OCI-LY3 (cell line): ENCODE results near the gene VIPR2.

ENCODE experiments used
- CTCF ChIP-seq: fragments of 200-600, 300-600 bp; sonication (generic); IDR thresholded peaks from 2 replicates; pipeline ENCODE4 v1.5.1; 2014; ENCODE audit warnings: antibody characterized with exemption, low read length, low read depth
- EZH2phosphoT487 ChIP-seq: fragments of 200-600 bp; shearing (Covaris generic); IDR thresholded peaks from 2 replicates; pipeline ENCODE4 v1.6.1; 2018; ENCODE audit warnings: antibody characterized with exemption, mixed run types, low read depth

DNA sequence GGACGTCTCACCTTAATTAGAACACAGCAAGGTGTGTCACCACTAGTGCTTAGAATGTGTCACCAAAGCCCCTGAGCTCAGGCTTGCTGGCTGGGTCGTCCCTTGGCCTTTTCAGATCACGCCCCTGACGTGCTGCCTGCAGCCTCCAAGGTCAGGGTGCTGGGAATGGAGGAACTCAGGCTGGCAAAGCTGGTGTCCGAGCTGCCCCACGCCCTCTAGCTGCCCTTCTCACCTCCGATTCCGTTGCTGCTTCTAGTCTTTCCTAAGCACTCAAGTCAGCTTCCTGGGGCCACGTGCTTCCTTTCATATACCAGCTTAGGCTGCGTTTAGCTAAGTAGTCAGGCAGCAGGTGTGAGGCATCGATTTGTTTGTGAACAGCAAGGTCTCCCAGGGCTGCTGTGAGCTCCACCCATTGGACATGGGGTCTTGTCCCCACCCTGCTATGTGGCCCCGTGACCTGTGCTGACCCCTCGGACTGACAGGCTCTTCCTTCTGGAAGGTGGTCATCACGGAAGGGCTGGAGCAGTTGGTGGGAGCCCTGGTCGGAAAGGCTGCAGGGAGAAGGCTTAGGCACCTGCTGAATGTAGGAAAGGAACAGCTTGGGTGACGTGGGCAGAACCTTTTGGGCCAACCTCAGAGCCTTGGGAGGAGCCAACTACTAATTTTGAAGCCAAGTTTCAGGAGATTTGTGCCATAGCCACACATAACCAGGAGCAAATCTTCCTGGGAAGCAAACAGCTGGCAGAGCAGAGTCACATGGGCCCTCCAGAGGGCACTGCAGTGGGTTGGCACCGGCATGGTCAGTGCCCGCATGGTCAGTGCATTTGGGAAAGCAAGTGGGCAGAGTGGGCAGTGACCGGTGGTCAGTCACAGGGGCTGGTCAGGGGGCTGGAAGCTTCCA is 28.8 kb downstream of the VIPR2 start:
- TF ChIP-seq CTCF (no peak), EZH2phosphoT487 (no peak)
